GM21723 (cell line): ENCODE measurements around the gene ANKRD40CL.
"Not testable (repeated sequence)": the region's sequence is repeated elsewhere in the genome, so short reads cannot be mapped to it uniquely, and the experiment has no call there.

Experiments used
- ATAC-seq: cut with Tn5 transposase; IDR thresholded peaks from one replicate; pipeline ENCODE4 v1.9.1; 2021; ENCODE audit warnings: mild to moderate bottlenecking, moderate library complexity; ENCODE audit not compliant: unreplicated experiment

The ANKRD40CL gene

GRCh38 chr17:50767446-50767845 is at the start of gene ANKRD40CL:
TSS of gene ANKRD40CL (minus strand) at chr17:50767518. CDS start at chr17:50766913, 605 bp downstream.
- ATAC-seq: no peak

- ATAC-seq: no peak
Measured at GRCh38 chr17:50816271-50816670, 49.0 kb upstream of the ANKRD40CL start.

GRCh38 chr17:50815400-50815799 is 48.1 kb upstream of the ANKRD40CL start:
- no peak for ATAC-seq

GRCh38 chr17:50813583-50813982 is 46.3 kb upstream of the ANKRD40CL start:
- ATAC-seq: no peak

GRCh38 chr17:50808888-50809287 is 41.6 kb upstream of the ANKRD40CL start:
- no peak for ATAC-seq

GRCh38 chr17:50808413-50808812 is 41.1 kb upstream of the ANKRD40CL start:
- ATAC-seq: no peak

- ATAC-seq: no peak
Measured at GRCh38 chr17:50807675-50808074, 40.4 kb upstream of the ANKRD40CL start.

- ATAC-seq: no peak
Measured at GRCh38 chr17:50807009-50807408, 39.7 kb upstream of the ANKRD40CL start.

- ATAC-seq: no peak
Measured at GRCh38 chr17:50806141-50806643, 38.9 kb upstream of the ANKRD40CL start.

GRCh38 chr17:50805486-50805885 is 38.2 kb upstream of the ANKRD40CL start:
- ATAC-seq: no peak

GRCh38 chr17:50804749-50805475 is 37.6 kb upstream of the ANKRD40CL start:
- ATAC-seq: not testable (repeated sequence)

GRCh38 chr17:50803676-50804075 is 36.4 kb upstream of the ANKRD40CL start:
- no peak for ATAC-seq

GRCh38 chr17:50802609-50803571 is 35.6 kb upstream of the ANKRD40CL start:
- no peak for ATAC-seq

GRCh38 chr17:50800196-50800700 is 32.9 kb upstream of the ANKRD40CL start:
- ATAC-seq: no peak

GRCh38 chr17:50799582-50799981 is 32.3 kb upstream of the ANKRD40CL start:
- no peak for ATAC-seq

- ATAC-seq: no peak
Measured at GRCh38 chr17:50798424-50799288, 31.3 kb upstream of the ANKRD40CL start.

GRCh38 chr17:50797135-50797810 is 30.0 kb upstream of the ANKRD40CL start:
- ATAC-seq: no peak

- ATAC-seq: no peak
Measured at GRCh38 chr17:50794361-50794760, 27.0 kb upstream of the ANKRD40CL start.

- no peak for ATAC-seq
Measured at GRCh38 chr17:50793007-50793406, 25.7 kb upstream of the ANKRD40CL start.

GRCh38 chr17:50792132-50792531 is 24.8 kb upstream of the ANKRD40CL start:
- ATAC-seq: no peak
